GM12891 (cell line): Measurements from ENCODE around the gene BCDIN3D.
"Not testable (repeated sequence)": the region's sequence is repeated elsewhere in the genome, so short reads cannot be mapped to it uniquely, and the experiment has no call there.

Experiments
- DNase-seq: peaks from one replicate; pipeline ENCODE4 v3.0.0; 2011; ENCODE audit warnings: low spot score; ENCODE audit not compliant: insufficient read length
- FAIRE-seq: peaks from 2 replicates; lab custom pipeline; 2011; peaks lifted over from hg19 to GRCh38; lab: Jason Lieb, UNC
- PAX5 ChIP-seq: IDR thresholded peaks from 2 replicates; pipeline ENCODE4 v1.6.1; 2011; ENCODE audit warnings: low read length, moderate library complexity, mild to moderate bottlenecking; ENCODE audit not compliant: insufficient read depth, severe bottlenecking
- POLR2A ChIP-seq: IDR thresholded peaks from 2 replicates; pipeline ENCODE4 v1.6.1; 2011; ENCODE audit warnings: low read depth, low read length, control low read depth
- POLR2AphosphoS5 ChIP-seq: IDR thresholded peaks from 2 replicates; pipeline ENCODE4 v1.6.1; 2011; ENCODE audit warnings: low read depth, low read length, control low read depth
- POU2F2 ChIP-seq: IDR thresholded peaks from 2 replicates; pipeline ENCODE4 v1.6.1; 2011; ENCODE audit warnings: low read depth, mild to moderate bottlenecking, control low read depth, low read length, moderate library complexity
- SPI1 ChIP-seq: IDR thresholded peaks from 2 replicates; pipeline ENCODE4 v1.6.1; 2011; ENCODE audit warnings: low read depth, low read length, control low read depth
- TAF1 ChIP-seq: IDR thresholded peaks from 2 replicates; pipeline ENCODE4 v1.6.1; 2011; ENCODE audit warnings: low read depth, low read length, control low read depth

The BCDIN3D gene

DNA sequence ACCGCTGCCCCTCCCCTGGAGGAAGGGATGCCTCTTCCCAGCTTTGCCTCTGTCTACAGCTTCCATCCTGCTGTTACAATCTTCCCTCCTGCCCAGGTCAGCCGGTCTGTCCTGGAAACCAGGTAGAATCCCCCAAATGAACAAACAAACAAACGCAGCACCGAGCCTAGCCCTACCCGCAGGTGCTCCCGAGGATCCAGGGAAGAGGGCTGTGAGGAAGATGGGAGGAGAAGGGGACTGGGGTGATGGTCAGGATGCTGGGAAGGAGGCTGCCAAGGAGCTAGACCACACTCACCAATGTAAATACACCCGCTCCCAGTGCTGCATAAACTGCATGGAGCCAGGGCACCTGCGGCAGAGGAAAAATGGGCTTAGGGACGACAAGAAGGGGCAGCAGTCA is 44.2 kb upstream of the BCDIN3D start:
- FAIRE-seq (no peak), DNase-seq (no peak)
- TF ChIP-seq POLR2AphosphoS5 (no peak), SPI1 (no peak), TAF1 (no peak), PAX5 (no peak), POU2F2 (no peak), POLR2A (no peak)

DNA sequence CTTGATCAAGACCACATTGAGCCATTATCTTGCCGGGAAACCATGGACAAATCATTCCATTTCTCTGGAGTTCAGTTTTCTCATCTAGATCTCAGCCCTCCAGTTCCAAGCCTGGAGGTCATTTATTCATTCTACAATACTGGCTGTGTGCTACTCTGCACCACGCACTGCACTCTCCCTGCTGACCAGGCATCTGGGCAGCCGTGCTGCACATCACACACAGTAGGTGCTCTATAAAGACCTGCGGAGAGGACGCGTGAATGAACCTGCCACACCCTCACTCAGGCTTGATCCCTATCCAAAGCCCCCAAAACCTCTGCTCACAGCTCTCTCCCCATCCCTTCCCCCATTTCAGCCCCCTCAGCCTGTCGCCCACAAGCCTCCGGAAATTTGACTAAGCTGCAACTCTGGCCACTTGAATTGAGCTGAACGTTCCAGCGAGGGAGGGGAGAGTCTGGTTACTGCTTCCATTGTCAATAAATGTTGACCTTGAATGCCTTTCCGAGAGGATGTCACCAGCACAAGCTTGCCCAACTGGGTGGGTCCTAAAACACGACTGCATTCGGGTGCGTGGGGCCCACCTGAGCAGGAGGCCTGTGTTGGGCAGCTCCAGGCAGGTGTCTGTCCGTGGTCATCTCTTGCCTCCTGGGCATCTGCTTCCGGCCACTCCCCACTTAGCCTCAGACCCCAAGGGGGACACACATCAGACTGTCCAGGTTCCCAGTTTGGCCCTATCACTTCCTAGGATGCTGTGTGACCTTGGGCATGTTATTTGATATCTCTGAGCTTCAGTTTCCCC is 43.0 kb upstream of the BCDIN3D start:
- TF ChIP-seq PAX5 (no peak), POLR2A (no peak), TAF1 (no peak), SPI1 (no peak), POLR2AphosphoS5 (no peak), POU2F2 (no peak)
- DNase-seq (no peak), FAIRE-seq (no peak)

DNA sequence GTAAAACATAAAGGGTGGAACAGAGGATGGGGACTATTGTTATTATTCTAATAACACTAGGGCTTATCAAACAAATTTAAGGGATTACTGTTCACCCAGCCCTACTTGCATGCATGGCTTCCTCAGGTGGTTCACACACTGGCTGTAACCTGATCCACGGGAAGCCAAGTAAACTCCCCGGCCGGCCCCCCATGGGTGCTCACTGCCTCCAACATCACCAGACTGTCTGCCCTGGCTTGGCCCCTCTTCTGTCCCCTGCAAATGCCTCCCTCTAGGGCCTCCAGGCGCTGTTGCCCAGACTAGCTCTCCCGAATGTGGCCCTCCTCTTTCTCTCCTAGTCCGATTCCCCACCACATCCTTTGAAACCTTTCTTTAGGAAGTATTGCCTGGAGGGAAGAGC is 42.2 kb upstream of the BCDIN3D start:
- DNase-seq (no peak), FAIRE-seq (no peak)
- no peak for TF ChIP-seq SPI1
- TF ChIP-seq PAX5 = no peak
- TF ChIP-seq POLR2A = no peak
- TF ChIP-seq POLR2AphosphoS5 = no peak

DNA sequence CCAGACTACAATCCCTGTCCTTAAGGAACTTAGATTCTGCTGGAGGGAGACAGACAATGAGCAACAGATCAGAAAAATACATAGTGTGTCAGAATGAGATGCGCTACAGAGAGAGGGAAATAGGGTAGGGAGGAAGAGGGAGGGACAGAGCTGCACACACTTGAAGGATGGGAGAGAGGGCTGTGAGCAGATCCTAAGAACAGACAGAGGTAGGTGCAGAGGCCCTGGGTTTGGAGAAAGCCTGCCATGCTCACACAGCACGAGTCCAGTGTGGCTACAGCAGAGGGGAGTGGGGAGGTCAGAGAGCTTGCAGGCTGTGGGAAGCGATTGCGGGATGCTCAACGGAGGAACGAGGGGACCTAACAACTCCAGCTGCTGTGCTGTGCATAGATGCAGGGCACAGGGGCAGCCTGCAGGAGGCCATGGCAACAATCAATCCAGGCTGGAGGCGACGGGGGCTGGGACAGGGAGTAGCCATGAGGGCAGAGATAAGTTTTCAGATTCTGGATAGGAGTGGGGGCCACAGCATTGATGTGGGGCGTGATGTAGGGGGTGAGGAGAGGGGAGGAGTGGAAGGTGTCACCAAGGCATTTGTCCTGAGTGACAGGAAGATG is 40.1 kb upstream of the BCDIN3D start:
- TF ChIP-seq POLR2AphosphoS5 = no peak
- no peak for TF ChIP-seq PAX5
- TF ChIP-seq POLR2A = no peak
- no peak for TF ChIP-seq SPI1
- no peak for TF ChIP-seq POU2F2
- no peak for FAIRE-seq
- no peak for DNase-seq

DNA sequence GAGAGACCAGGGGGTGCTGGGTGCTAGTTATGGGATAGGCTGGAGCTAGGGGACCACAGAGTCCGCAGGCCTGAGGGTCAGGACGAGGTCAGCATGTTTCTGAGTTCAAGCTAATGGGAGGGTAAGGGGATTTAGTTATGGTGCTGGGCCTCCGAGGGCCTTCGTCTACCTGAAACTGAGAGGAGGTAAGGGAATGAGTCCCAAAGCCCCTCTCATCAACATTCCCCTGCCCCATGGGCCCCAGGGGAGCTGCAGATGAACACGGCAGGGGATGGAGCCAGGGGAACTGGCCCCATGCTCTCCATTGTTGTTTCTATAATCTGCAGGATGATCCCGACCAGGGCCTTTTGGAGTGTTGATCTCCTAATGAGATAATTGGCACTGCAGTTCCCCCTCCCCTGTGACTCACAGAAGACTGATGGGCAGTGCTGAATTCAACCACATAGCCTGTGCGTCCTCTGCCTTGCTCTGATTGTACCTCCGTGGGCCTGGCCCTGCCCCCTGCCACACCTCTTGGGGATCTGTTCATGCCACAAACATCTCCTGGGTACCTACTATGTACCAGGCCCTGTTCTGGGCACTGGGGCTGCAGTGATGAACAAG is 39.4 kb upstream of the BCDIN3D start:
- TF ChIP-seq POLR2A (no peak), TAF1 (no peak), POU2F2 (no peak), SPI1 (no peak), PAX5 (no peak), POLR2AphosphoS5 (no peak)
- DNase-seq = no peak
- FAIRE-seq = no peak

DNA sequence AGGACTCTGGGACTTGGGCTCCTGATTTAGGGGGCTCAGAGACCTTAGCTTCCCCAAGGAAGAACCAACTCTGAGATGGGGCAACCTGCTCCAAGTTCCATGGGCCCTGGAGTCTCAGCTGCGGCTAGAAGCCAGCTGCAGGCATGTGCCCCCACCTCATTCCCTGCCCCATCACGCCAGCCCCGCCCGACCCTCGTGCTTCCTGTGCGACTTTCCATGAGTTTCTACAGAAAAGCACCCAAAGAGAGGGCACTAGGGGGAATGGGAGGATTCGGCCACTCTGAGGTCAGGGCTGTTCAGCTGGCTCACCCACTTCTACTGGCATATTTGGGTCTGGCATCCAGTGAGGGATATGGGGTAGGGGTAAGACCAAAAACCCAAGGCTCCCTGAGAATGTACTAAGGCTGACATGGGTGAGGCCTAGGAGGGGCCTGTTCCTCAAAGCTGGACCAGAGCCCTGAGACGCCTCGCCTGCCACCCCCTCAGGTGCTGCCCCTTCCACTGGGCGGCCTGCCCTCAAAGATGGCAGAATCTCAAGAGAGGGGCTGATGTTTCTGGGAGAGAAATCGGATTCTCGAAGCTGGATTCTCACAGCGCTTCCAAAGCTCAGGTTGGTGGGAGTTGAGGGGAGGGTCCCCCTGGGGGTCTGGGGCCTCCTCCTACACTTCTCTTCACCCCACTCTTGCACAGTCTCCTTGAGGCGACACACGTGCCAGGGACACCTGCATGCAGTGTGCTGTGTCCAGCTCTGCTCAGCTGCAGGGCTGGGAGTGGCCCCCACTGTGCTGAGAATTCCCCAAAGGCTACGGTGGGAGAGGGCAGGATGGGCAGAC is 38.7 kb upstream of the BCDIN3D start:
- TF ChIP-seq PAX5 = no peak
- TF ChIP-seq TAF1 = no peak
- no peak for TF ChIP-seq POLR2A
- TF ChIP-seq SPI1 = no peak
- TF ChIP-seq POLR2AphosphoS5 = no peak
- FAIRE-seq = no peak

DNA sequence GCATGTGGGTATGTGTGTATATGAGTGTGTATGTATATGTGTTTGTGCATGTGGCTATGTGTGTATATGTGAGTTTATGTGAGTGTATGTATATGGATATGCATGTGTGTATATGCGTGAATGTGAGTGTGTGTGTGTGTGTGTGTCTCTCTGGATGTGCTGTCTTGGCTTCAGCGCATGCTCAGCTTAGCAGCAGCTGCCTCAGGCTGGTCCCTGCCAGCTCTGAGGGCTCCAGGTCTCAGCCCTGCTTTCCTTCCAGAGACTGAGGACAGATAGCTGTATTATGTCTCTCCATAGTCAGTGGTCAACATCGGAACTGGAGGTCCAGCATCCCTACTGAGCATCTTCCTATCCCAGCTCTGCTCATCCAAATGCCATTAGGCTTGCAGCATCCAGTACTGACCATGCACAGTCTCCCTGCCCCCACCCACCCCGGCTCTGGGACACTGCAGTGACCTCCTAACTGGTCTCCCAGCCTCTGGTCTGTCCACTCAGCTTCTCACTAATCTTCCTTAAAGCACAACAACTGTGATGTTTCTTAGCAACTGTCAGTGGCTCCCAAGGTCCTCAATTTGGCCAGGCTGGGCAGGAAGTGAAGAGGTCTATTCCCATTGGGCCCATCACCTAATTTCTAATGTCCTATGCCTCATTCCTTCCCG is 38.0 kb upstream of the BCDIN3D start:
- no peak for DNase-seq
- FAIRE-seq = no peak
- TF ChIP-seq POLR2AphosphoS5 (no peak), SPI1 (no peak), PAX5 (no peak), TAF1 (no peak), POU2F2 (no peak), POLR2A (no peak)

More for the DNA sequence above, 38.7 kb upstream of the BCDIN3D start:
- no peak for DNase-seq

DNA sequence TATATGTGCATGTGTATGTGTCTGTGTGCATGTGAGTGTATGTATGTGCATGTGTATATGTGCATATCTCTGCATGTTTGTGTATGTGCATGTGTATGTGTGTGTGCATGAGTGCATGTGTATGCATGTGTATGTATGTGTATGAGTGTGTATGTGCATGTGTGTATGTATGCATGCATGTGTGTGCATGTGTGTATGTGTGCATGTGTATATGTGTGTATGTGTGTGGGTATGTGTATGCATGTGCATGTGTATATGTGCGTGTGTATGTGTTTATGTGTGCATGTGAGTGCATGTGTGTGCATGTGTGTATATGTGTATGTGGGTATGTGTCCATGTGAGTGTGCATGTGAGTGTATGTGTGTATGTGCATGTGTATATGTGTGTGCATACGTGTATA is 36.2 kb upstream of the BCDIN3D start:
- FAIRE-seq, DNase-seq: not testable (repeated sequence)

DNA sequence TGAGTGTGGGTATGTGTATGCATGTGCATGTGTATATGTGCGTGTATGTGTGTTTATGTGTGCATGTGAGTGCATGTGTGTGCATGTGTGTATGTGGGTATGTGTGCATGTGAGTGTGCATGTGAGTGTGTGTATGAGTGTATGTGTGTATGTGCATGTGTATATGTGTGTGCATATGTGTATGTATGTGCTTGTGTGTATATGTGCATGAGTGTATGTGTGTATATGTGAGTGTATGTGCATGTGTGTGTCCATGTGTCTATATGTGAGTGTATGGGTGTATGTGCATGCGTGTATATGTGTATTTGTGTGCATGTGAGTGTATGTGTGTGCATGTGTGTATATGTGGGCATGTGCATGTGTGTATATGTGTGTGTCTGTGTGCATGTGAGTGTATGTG is 35.1 kb upstream of the BCDIN3D start:
- TF ChIP-seq POLR2A (no peak), PAX5 (no peak), POLR2AphosphoS5 (no peak), SPI1 (no peak), TAF1 (no peak), POU2F2 (no peak)
- FAIRE-seq = no peak
- no peak for DNase-seq

DNA sequence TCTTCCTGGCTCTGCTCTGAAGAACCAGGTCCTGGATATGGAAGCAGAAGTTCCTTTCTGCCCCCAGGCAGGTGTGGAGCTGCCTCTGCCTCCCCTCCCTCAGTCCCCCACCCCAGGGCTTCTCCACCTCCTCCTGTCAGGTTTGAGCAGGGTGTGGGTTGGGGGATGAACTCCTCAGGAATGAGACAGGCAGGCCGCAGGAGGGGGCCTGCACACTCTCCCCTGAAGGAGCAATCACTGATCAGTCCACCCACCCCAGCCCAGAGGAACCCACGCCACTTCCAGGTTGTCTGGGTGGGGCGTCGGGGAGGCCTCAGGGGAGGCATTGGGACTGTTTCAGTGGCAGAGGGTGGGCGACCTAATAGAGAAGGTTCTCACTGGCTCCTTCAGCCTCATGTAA is 34.2 kb upstream of the BCDIN3D start:
- DNase-seq = no peak

More for the DNA sequence above, 34.2 kb upstream of the BCDIN3D start:
- FAIRE-seq = no peak
- TF ChIP-seq POU2F2 = no peak
- no peak for TF ChIP-seq TAF1
- TF ChIP-seq POLR2AphosphoS5 = no peak
- no peak for TF ChIP-seq SPI1
- no peak for TF ChIP-seq POLR2A
- no peak for TF ChIP-seq PAX5
